Heart left ventricle (tissue), 16 donors: ENCODE measurements around the gene BTAF1. TPM values are rescaled to one million over a fixed set of nuclear protein-coding genes. Genes with fewer than 3 reads are reported as not detected.

Experiments used
- ATAC-seq, 4 donors: fragments of 200-7000 bp; cut with Tn5 transposase; one replicate each; pipeline ENCODE4 v1.9.1; 2020 to 2022; ENCODE audit warnings: moderate library complexity in 4 of 4, mild to moderate bottlenecking in 3 of 4, moderate number of reproducible peaks in 1 of 4
- DNase-seq, 5 donors: peaks; one replicate each; pipeline ENCODE4 v3.0.0-alpha.2; 2020
- H3K27ac ChIP-seq, 12 donors: fragments of 200-600 bp; sonication (generic) in 4 of 12; one replicate each; pipeline versions ENCODE4 v1.5.0 to v1.8.0; 2016 to 2022; ENCODE audit warnings: mild to moderate bottlenecking in 2 of 12
- H3K27me3 ChIP-seq, 9 donors: fragments of 200-600 bp; sonication (generic) in 2 of 9; one replicate each; pipeline versions ENCODE4 v1.5.1 to v1.8.0; 2016 to 2022; ENCODE audit warnings: mild to moderate bottlenecking in 3 of 9
- H3K36me3 ChIP-seq, 9 donors: fragments of 200-600 bp; sonication (generic) in 2 of 9; one replicate each; pipeline versions ENCODE4 v1.5.0 to v1.8.0; 2018 to 2022; ENCODE audit warnings: mild to moderate bottlenecking in 2 of 9
- H3K4me1 ChIP-seq, 12 donors: fragments of 200-600 bp; sonication (generic) in 4 of 12; one replicate each; pipeline versions ENCODE4 v1.5.0 to v1.8.0; 2016 to 2022; ENCODE audit warnings: mild to moderate bottlenecking in 3 of 12
- H3K4me3 ChIP-seq, 12 donors: fragments of 200-600 bp; sonication (generic) in 4 of 12; one replicate each; pipeline versions ENCODE4 v1.5.0 to v1.8.0; 2017 to 2022; ENCODE audit warnings: mild to moderate bottlenecking in 9 of 12, moderate library complexity in 4 of 12
- H3K9me3 ChIP-seq, 12 donors: fragments of 200-600 bp; sonication (generic) in 4 of 12; one replicate each; pipeline versions ENCODE4 v1.5.0 to v1.8.0; 2016 to 2022; ENCODE audit warnings: mild to moderate bottlenecking in 1 of 12
- POLR2A ChIP-seq, 2 donors: fragments of 450-650 bp; IDR thresholded peaks; one replicate each; pipeline ENCODE4 v1.6.1; 2017; ENCODE audit warnings: antibody characterized with exemption in 2 of 2, mild to moderate bottlenecking in 2 of 2, moderate library complexity in 2 of 2
- WGBS, 4 donors: extraction: QIAGEN DNeasy Blood & Tissue Kit in 2 of 4; methylation state at CpG; one replicate each; pipeline versions ENCODE4 v1.1.5 to v1.1.7; 2013 to 2018; 5-methylcytosine and 5-hydroxymethylcytosine counted together
- intact Hi-C, 10 donors: fragments of 100-400 bp; cut with DNase I; formaldehyde crosslinking; loops; one replicate each; pipeline versions ENCODE4 v1.11.1 to v1.14.2; 2022
- polyA plus RNA-seq, 2 donors: library from polyadenylated mRNA; stranded (reverse); fragments of 200-250 nt; gene quantifications; one replicate each; pipeline ENCODE4 v1.2.3, GENCODE V29; 2013
- total RNA-seq, 9 donors: library from RNA; depleted of rRNA in 2 of 9; stranded (reverse); fragments of >200 nt in 2 of 9; fragmentation: NEBNext Ultra II Directional in 3 of 9; extraction: Animal tissue kit (Norgen Biotek cat#: 25700) in 3 of 9; gene quantifications; one replicate each; pipeline versions ENCODE4 v1.1.0 to v1.2.4, GENCODE V29; 2016 to 2023
- TF ChIP-seq, protein P1 (sequence below), 12 donors: fragments of 200-600 bp; sonication (generic) in 4 of 12; IDR thresholded peaks; one replicate each; pipeline versions ENCODE4 v1.5.0 to v1.8.0; 2018 to 2022; ENCODE audit warnings: antibody characterized with exemption in 12 of 12, mild to moderate bottlenecking in 5 of 12
- donor health status: ischemic (EF 13 %, LVEDD 7.1; RV severe dilation, severe dysfunction).
- donor health status: healthy with polysubstance abuse.
- donor health status: DM: no; HTN: yes; CAD: no.
- donor health status: DM: no; HTN: no; CAD: no.
- donor health status: ischemic (EF 25% LVEDD 6.9; RV normal size, moderate dysfunction).
- donor health status: ischemic (EF 25% LVEDD 5.7; RV mildly dilated, moderate dysfunction).
- donor health status: healthy.
- donor health status: DM: yes; HTN: yes; CAD: no.
- donor health status: ischemic (EF 35%, LVEDD 5.7; RV mildly dilated, moderate dysfunction).
- donor health status: nonischemic (EF 11% LVEDD 7.7; RV severe dilation, severe dysfunction).
- donor health status: DM: yes; HTN: yes; CAD: no.
- donor health status: PGD.
- donor health status: ischemic (EF 29% LVEDD 5.4; RV normal size, mild dysfunction).
- donor health status: nonischemic (EF 23%, LVEDD 6.1; RV moderate dilation, normal function).

The BTAF1 gene
- total and polyA plus RNA-seq, 11 donors = 5.5 to 22.3 (median 11.8) TPM

DNA sequence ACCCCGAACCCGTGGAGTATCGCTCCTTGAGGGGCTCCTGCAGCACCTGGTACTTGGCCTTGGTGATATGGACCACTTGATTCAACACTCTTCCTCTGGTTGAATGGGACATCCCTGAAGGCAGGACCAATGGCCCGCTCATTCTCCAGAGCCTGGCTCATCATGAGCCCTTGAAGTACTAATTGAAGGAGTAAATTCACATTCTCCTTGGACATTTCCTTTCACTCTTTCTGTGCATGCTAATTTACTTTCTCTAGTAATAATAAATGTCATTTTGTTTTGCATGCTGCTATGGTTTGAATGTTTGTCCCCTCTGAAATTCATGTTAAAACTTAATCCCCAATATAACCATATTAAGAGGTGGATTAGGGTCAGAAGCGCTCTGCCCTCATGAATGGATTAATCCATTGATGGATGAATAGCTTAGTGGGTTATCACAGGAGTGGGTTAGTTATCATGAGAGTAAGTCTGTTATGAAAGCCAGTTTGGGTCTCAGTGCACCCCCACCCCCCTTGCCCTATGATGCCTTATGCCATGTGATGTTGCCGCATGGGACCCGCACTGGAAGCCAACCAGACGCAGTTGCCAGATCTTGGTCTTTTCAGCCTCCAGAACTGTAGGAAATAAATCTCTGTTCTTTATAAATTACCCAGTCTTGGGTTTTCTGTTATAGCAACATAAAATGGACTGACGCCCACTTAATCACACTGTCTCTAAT, 38.0 kb upstream of the BTAF1 start:
- WGBS, 4 donors = 95 to 98% (median 97%) methylated on average over 9 of the region's 9 CpGs
- Histone ChIP-seq H3K9me3 (no peaks in the 10 kb centered on the region), H3K4me1 (peaks cover 0 to 34% (median 23%) of the 10 kb centered on the region in 12 donors), H3K4me3 (no peak overlapping the region), H3K27ac (no peak overlapping the region), H3K27me3 (peaks cover 0 to 10% (median 0%) of the 10 kb centered on the region in 9 donors), H3K36me3 (no peaks in the 10 kb centered on the region)
- ATAC-seq (no peak), DNase-seq (no peak)
- intact Hi-C loops = no loop called here
- TF ChIP-seq, protein P1, sequence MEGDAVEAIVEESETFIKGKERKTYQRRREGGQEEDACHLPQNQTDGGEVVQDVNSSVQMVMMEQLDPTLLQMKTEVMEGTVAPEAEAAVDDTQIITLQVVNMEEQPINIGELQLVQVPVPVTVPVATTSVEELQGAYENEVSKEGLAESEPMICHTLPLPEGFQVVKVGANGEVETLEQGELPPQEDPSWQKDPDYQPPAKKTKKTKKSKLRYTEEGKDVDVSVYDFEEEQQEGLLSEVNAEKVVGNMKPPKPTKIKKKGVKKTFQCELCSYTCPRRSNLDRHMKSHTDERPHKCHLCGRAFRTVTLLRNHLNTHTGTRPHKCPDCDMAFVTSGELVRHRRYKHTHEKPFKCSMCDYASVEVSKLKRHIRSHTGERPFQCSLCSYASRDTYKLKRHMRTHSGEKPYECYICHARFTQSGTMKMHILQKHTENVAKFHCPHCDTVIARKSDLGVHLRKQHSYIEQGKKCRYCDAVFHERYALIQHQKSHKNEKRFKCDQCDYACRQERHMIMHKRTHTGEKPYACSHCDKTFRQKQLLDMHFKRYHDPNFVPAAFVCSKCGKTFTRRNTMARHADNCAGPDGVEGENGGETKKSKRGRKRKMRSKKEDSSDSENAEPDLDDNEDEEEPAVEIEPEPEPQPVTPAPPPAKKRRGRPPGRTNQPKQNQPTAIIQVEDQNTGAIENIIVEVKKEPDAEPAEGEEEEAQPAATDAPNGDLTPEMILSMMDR (IDR thresholded peaks at IDR 0.05) = no peak
- TF ChIP-seq POLR2A (IDR thresholded peaks at IDR 0.05) = no peak

DNA sequence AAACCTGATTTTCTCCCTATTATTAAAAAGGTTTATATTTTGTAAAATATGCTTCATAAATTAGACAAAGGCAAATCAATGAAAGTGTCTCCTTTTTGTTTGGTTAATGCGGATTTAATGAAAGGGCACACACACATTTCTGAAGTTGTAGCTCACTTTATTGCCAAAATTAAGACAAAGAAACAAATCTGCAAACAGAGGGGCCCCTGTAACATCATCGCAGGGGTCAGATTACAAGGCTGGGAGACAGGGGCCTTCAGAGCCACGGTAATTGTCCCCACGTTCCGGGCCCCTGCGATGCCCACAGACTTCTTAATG, 36.7 kb upstream of the BTAF1 start:
- intact Hi-C loops = loop anchor here in 1 of 10 donors (1.0 kb wide), 1 partner anchor 91 kb away; no protein-coding TSS in a partner anchor
- Histone ChIP-seq H3K27me3 (peaks cover 0 to 10% (median 0%) of the 10 kb centered on the region in 9 donors), H3K9me3 (no peaks in the 10 kb centered on the region), H3K4me3 (peak overlapping the region in 11 of 12 donors; percentile 37 to 70 (median 53)), H3K36me3 (no peaks in the 10 kb centered on the region), H3K27ac (peak overlapping the region in 2 of 12 donors; percentile 19 to 28), H3K4me1 (peaks cover 0 to 34% (median 23%) of the 10 kb centered on the region in 12 donors)
- ATAC-seq (no peak), DNase-seq (no peak)
- WGBS, 4 donors = 19 to 30% (median 21%) methylated on average over 6 of the region's 6 CpGs
- TF ChIP-seq POLR2A (IDR thresholded peaks at IDR 0.05) = no peak
- TF ChIP-seq, protein P1 (IDR thresholded peaks at IDR 0.05) = no peak

DNA sequence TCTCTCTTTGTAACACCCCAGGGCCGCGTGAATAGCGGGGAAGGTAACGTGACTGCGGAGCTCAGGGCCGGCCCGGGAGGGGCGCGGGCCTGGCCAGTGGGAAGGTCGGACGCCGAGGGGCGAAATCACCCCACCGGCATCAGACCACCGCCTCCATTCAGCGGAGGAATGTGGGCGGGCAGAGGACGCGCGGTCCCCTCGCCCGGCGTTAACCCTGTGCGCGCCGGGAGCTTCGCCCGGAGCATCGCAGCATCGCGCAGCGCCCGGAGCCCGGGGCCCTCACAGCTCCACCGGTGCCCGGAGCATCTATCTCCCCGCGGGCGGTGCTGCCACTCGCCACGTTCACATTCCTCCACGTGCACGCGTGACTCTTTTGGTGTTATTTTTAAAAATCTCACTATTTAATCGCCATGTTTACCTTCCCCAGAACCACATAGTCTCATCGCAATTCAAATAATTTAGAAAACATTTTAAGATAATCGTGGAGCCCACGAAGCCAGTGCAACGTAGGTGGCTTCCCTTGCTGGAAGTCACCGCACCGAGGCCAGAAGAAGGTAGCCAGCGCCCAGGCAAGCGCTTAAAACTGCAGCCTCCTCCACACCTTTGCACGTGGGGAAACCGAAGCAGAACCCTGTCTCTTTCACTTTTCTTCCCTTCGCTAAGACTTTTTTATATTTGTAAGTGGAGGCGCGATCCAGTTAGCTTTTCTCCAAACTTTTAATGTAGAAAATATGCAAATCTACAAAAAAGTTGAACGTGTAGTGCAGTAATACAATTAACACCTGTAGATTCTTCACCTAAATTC, 36.1 kb upstream of the BTAF1 start:
- no peaks in the 10 kb centered on the region for H3K36me3 ChIP-seq
- no peaks in the 10 kb centered on the region for H3K9me3 ChIP-seq
- 1 to 3% (median 2%) methylated on average over 39 to 59 of the region's 59 CpGs for WGBS, 4 donors
- H3K4me1 ChIP-seq = peaks cover 0 to 34% (median 23%) of the 10 kb centered on the region in 12 donors
- no peak for TF ChIP-seq POLR2A (IDR thresholded peaks at IDR 0.05)
- TF ChIP-seq, protein P1 (IDR thresholded peaks at IDR 0.05) = no peak
- intact Hi-C loops = loop anchor here in 1 of 10 donors (1.0 kb wide), 1 partner anchor 91 kb away; no protein-coding TSS in a partner anchor
- peaks cover 0 to 10% (median 0%) of the 10 kb centered on the region in 9 donors for H3K27me3 ChIP-seq
- peak in 3 of 4 donors; percentile 49 to 68 (median 64) for ATAC-seq
- H3K27ac ChIP-seq = peak overlapping the region in 2 of 12 donors; percentile 19 to 28
- DNase-seq = peak in 3 of 5 donors; percentile 22 to 64 (median 46)
- peak overlapping the region; percentile 19 to 70 (median 52) for H3K4me3 ChIP-seq
